Heart left ventricle (tissue), 13 donors: ENCODE measurements around the gene CELA3B.
"Not testable (repeated sequence)": the region's sequence is repeated elsewhere in the genome, so short reads cannot be mapped to it uniquely, and the experiment has no call there.

Experiments used
- CTCF ChIP-seq, 12 donors: fragments of 200-600 bp; sonication (generic) in 4 of 12; IDR thresholded peaks; one replicate each; pipeline versions ENCODE4 v1.5.0 to v1.8.0; 2018 to 2022; ENCODE audit warnings: antibody characterized with exemption in 12 of 12, mild to moderate bottlenecking in 5 of 12
- POLR2A ChIP-seq, 2 donors: fragments of 450-650 bp; IDR thresholded peaks; one replicate each; pipeline ENCODE4 v1.6.1; 2017; ENCODE audit warnings: antibody characterized with exemption in 2 of 2, mild to moderate bottlenecking in 2 of 2, moderate library complexity in 2 of 2
- donor health status: ischemic (EF 13 %, LVEDD 7.1; RV severe dilation, severe dysfunction).
- donor health status: DM: no; HTN: yes; CAD: no.
- donor health status: DM: no; HTN: no; CAD: no.
- donor health status: ischemic (EF 25% LVEDD 6.9; RV normal size, moderate dysfunction).
- donor health status: ischemic (EF 25% LVEDD 5.7; RV mildly dilated, moderate dysfunction).
- donor health status: ischemic (EF 35%, LVEDD 5.7; RV mildly dilated, moderate dysfunction).
- donor health status: nonischemic (EF 11% LVEDD 7.7; RV severe dilation, severe dysfunction).
- donor health status: DM: yes; HTN: yes; CAD: no.
- donor health status: PGD.
- donor health status: ischemic (EF 29% LVEDD 5.4; RV normal size, mild dysfunction).
- donor health status: nonischemic (EF 23%, LVEDD 6.1; RV moderate dilation, normal function).

- TF ChIP-seq CTCF, POLR2A (IDR thresholded peaks at IDR 0.05): not testable (repeated sequence)
Observed at GRCh38 chr1:21998624-21999294, 21.9 kb downstream of the CELA3B start.
